Stimulated activated CD8-positive, alpha-beta memory T cell treated with anti-CD3 and anti-CD28 coated beads, Interleukin-12 subunit alpha, Interleukin-12 subunit beta, amount 100 ng/mL, for 24 hours (primary cell): Measurements from ENCODE around the gene MARCHF4.

Experiments used
- DNase-seq: peaks from one replicate; pipeline ENCODE4 v3.0.0-alpha.2; 2020; ENCODE audit errors: extremely low read depth

The MARCHF4 gene, protein sequence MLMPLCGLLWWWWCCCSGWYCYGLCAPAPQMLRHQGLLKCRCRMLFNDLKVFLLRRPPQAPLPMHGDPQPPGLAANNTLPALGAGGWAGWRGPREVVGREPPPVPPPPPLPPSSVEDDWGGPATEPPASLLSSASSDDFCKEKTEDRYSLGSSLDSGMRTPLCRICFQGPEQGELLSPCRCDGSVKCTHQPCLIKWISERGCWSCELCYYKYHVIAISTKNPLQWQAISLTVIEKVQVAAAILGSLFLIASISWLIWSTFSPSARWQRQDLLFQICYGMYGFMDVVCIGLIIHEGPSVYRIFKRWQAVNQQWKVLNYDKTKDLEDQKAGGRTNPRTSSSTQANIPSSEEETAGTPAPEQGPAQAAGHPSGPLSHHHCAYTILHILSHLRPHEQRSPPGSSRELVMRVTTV

DNA sequence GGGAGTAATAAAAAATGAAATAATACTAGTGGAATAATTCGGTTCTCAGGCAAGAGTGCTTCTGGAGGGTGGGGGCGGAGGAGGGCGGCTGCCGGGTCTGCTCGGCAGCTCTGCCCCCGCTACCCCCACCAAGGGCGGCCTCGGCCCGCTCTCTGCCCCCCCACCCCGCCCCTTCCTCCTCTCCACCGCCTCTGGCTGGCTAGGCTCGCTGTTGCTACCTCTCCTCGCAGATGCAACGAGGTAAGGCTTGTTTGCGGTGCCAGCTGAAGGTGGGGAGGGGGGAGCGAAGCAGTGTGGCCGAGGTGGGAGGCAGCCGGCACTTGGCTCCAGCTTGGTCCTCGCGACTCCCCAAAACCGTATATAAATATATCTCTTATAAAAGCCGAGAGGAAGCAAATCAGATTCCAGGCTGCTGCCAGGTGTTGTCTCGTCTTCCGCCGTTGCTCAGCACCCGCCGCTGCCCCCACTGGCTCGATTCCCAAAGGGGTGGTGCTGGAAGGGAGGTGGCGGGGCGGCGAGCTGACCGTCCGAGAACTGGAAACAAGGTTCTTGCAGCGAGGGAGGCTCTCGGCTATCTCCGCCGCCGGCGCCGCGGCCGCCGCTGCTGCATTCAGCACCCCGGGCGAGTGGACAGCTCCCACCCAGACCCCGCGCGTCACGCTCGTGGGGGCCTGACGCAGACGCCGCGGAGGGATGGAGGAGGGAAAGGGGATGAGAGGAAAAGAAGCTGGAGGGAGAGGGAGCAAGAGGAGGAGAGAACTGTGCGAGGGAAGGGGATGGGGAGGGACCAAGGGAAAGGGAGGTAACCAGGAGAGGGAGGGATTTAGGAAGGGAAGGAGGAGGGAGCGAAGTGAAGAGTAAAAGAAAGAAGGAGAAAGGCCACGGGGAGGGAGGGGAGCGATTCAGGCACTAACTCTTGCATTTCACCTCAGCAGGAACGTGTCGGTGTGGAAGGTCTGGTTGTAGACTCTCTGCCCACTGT is at the start of gene MARCHF4:
MARCHF4 (minus strand) TSS at position 763 of the 982 bp plus-strand sequence. CDS start 2,223 bp downstream, outside the sequence.
- peak; percentile 17 for DNase-seq

DNA sequence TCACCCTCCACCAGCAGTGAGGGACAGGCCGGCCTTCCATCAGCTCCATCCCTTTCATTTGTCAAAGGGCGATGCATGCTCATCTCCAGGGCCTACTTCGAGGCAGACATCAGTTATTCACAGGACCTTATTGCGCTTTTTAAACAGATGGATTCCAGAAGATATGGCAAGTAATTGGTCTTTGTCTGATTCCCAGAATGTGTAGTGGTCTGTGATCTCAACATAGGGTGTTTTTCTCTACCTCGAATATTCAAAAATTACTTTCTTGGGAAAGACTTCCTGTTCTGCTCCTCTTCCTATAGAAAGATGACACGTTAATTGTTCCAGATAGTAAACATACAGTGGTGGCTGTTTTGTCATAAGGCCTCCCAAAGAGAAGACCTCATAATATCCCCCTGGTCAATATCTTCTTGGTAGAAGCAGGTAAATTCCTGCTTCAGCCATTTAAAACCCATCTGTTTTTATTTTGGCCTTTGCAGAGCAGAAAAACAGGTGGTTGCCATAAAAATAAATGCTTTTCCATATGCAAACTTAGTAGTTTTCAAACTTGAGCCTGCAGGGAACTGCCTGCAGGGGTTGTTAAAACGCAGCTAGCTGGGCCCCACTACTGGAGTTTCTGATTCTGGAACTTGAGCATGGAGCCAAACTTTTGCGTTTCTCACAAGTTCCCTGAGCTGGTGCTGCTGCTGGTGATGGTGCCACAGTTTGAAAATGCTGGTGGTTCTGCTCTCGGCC is 48.3 kb upstream of the MARCHF4 start:
- no peak for DNase-seq

DNA sequence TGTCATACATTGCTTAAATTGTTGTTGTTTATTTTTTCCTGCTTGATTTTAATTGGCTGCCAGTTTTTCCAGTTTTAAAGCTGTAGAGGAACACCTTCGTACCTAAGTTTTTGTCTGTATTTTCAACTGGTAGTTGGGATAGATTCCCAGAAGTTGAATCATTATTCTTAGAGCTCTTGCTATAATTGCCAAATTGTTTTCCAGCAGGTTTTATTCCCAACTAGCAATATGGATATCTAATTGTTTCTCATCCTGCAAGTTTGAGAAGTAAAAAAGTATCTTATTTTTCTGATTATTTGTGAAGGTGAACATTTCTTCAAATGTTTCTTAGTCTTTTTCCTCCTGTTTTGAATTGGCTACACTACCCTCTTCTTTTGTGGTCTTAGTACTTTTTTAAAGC is 46.7 kb upstream of the MARCHF4 start:
- no peak for DNase-seq

DNA sequence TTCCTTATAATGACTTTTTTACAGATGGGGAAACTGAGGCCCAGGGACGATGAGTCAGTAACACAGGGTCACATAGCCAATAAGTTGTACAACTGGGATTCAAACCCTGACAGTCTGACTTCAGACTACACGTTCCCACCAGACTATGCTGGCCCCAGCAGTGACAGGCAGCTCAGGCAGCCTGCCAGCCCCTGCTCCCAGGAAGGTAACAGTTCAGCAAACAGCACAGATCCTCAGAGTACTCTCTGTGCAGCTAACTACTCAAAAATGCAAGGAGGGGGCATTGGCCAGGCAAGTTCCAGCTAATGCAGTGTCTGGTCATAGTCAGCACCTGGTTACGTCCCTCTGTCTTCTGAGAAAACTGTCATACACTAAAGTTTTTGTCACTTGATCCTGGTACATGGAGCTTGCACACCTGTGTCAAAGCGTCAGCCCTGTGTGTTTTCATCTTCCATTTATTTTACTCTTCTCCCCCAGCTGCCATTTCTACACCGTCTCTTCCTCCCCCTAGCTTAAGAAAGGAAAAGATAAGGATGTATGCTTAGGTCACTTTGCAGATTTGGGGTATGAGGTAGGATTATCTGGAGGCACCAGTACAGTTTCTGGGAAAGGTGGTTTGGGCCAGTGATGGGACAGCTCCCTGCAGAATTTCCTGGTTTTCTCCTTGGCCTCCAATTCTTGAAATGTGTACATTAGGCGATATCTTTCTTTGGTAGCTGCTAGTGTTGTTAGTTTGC is 44.5 kb upstream of the MARCHF4 start:
- no peak for DNase-seq

DNA sequence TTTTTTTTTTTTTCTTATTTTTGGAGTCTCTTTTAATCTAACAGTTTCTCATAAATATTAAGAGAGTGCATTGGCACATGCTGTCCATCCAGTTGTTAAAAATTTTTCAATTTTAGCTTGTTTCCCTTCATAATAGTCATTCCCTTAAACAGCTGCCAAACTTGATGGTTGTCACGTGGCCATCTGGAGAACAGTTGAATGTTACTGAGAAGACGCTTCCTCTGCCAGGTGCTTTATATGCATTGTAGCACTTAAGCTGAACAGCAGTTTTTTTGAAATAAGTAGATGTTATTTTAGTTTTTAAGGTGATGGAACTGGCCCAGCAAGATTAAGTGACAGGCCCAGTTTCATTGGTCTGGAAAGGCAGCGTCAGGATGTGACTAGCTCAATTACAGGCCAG is 43.3 kb upstream of the MARCHF4 start:
- DNase-seq = no peak

DNA sequence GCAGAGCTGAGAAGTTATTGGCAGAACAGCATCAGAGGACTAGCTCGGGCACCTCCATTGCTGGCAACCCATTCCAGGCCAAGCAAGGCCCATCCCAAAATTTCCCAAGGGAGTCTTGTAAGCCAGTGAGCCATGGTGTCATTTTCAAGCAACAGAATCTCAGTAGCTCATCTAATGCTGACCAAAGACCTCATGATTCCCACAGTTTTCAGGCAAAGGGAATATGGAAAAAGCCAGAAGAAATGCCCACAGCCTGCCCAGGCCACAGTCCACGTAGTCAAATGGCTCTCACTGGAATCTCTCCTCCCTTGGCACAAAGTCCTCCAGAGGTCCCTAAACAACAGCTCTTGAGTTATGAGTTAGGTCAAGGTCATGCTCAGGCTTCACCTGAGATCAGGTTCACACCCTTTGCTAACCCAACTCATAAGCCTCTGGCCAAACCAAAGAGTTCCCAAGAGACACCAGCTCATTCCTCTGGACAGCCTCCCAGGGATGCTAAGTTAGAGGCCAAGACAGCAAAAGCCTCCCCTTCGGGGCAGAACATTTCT is 42.6 kb upstream of the MARCHF4 start:
- DNase-seq = no peak

DNA sequence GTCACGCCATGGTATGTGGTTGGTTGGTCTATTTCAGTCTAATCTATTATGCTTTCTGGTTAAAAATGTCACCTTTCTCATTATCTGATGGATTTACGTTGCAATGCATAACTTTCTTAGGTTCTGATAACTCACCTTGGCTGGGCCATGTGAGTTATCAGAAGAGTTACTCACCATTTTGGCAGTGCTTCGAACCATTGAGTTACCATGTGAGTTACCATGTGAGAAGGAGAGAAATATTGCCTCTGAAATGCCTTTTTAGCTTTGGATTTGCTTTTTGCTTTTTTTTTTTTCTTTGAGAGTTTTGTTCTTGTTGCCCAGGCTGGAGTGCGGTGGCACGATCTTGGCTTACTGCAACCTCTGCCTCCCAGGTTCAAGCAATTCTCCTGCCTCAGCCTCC is 41.6 kb upstream of the MARCHF4 start:
- no peak for DNase-seq

DNA sequence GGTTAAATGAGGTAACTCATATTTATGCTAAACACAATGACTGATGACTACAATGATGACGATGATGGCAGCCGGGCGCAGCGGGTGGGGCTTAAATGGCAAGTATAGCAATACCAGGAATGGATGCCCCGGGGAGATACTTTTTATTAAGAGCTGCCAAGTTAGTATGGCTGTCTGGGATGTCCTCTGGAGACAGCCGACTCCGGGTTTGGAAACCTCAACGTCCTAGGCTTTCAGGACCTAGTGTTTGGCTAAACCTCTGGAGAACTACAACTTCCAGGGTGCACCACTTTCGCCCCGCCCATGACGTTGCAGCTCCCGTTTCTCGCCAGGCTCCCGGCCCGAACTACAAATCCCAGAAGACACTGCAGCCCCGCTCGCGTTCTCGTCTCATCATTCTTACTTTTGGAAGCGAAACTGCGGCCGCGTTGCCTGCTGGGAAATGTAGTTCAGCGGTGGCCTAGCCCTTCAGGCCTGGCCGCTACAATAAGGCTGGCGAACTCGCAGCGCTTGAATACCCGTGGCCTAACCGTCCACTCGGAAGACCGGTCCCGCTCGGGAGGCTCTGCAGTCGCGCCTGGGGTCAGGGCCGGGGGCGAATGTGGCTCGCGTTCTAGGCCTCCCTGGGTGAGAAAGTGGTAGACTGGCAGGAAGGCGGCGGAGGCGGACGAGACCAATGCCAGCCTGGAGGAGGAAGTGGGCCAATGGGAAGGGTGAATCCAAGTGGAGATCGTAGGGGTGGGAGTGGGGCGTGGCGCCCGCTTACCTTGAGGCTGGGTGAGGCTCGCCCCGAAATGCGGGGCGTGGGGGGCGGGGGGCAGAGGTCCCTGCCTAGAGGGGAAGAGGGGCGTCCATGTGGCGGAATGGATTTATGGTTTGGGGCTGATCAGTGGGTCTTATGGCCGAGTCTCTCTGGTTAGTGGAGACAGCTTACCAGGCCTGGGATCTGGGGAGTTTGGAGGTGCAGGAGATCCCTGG is 40.0 kb upstream of the MARCHF4 start, which contains the start of gene SMARCAL1:
SMARCAL1 (plus strand) TSS at position 463 of the 978 bp plus-strand sequence. CDS start 2,221 bp downstream, outside the sequence.
- peak; percentile 94 for DNase-seq

DNA sequence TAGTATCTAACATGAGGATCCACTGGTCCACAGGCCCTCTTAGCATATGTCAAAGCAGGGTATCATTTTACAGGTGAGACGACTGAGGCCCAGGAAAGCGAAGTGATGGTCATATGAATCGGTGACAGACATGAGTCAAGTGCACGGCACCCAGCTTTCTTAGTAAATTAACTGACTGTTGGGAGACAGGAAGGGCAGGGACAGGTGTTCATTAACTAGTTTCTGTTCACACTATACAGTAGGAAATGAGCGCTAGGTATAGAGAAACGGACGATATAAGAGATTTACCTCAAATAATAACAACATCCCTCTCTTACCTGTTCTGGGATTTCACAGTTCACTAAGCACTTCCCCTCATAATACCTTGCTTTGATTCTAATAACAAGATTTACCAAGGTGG is 38.3 kb upstream of the MARCHF4 start:
- DNase-seq = no peak

DNA sequence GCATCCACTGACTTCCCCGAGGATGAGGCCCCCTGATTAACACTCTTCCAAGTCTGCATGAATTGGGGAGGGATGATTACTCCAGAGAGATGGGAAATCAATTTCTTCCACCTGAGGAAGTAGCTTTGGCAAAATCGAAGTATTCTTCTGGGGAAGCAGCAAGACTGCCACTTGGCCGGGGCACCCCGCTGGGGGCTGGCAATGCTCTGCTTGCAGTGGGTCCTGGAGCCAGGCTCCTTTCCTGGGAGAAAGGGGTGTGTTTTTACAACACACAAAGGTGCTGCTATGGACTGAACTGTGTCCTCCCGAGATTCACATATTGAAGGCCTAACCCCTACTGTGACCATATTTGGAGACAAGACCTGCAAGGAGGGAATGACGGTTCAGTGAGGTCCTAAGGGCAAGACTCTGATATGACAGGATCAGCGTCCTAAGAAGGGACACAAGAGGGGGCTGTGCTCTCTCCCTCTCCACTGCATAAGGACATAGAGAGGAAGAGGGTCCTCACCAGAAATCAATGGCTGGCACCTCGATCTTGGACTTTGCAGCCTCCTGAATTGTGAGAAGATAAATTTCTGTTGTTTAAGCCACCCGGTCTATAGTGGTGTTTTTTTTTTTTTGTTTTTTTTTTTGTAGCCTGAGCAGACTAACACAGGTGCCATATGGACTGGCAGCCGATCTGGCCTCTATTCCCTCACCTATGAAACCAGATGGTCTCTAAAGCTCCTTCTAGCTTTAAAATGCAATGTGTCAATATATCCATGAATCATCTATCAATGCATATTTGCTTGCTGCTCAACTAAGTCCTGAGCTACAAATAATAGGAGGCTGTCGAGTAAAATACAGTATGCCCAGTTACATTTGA is 36.4 kb upstream of the MARCHF4 start:
- no peak for DNase-seq

DNA sequence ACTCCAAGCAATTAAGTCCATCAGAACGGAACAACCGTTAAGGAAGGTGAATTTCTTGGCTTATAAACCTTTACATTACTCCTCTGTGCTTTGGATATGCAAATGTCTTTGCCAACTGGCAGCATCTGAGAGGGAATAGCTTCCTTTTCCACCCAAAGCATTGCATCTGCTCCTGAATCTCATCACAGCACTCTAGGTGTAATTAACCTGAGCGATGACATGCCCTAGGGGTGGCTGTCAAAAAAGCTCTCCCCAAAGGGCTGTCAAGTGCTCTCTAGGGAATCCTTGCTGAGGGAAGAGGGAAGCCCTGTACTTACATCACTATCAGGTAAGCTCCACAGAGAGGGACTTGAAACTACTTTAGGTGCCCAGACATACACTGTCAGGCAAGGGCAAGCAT is 34.5 kb upstream of the MARCHF4 start:
- no peak for DNase-seq

DNA sequence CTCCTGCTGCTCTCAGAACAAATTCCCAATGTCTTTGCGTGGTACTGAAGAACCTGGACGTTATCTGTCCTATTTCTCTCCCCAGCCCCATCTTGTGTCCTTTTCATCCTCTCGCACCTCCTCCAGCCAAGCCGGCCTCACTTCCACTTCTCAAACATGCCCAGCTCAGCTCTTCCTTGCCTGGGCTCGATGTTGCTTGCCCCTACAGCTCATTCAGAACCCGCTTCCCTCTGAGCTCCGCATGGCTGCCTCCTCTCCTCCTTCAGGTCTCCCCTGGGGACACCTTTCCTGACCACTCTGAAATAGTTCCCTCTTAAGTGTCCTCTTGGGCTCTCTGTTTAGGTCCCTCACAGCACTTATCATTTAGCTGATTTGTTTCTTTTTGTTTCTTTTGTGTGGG is 33.3 kb upstream of the MARCHF4 start:
- DNase-seq = no peak

DNA sequence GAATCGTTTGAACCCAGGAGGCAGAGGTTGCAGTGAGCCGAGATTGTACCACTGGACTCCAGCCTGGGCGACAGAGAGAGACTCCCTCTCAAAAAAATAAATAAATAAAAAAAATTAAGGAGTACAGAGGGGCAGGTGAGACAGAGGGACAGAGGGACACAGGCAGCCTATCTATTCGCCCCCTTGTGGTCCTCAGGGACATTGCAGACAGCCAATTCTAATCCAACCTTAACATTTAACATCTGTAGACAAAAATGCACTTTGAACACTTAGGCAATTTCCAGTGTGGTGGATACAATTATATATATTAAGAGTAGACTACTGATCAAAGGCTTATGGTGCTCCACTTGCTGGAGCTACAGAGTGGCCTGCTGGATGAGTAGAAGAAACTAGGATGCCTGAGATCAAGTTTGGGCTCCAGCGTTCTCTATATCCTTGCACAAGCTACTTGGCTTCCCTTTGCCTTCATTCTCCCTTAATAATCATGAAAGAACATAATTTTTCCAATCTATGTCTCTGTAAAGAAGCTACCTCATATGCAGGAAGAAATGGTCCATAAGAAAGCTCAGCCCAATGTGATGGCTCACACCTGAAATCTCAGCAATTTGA is 31.8 kb upstream of the MARCHF4 start:
- DNase-seq = no peak

DNA sequence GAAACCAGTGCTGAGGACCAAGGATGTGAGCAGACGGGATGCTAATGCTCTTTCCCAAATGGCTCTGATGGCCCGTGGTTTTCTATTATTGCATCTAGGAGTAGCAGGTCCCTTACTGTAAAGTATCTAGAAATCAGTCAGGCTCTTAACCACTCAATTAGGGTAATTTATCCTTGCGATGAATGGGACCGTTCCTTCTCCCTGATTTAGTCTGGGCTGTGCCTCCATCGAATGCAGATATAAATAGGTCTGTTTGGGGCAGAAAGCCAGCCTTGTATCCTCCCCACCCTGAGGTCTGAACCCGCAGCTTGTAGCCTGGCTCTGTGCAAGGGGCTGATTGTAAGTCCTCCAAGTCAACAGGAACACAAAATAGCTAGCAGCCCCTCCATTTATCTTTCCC is 30.5 kb upstream of the MARCHF4 start:
- no peak for DNase-seq

DNA sequence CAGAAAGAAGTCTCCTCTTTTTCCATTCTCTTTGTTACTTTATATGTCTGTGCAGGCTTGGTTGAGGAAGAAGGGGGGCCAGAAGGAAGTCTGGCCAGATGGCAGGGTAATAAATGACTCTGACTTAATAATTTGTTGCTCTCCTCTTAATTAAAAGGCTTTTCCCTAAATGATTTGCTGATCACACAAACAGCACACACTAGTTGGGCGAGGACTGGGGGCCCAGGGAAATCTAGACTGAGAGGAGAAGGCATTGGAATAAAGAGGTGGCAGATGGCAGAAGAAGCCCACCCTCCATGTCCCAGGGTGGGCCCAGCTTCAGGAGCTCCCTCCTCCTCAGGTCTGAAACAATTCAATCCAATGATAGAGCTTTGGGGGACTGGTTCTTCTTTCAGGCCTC is 27.3 kb upstream of the MARCHF4 start:
- no peak for DNase-seq

DNA sequence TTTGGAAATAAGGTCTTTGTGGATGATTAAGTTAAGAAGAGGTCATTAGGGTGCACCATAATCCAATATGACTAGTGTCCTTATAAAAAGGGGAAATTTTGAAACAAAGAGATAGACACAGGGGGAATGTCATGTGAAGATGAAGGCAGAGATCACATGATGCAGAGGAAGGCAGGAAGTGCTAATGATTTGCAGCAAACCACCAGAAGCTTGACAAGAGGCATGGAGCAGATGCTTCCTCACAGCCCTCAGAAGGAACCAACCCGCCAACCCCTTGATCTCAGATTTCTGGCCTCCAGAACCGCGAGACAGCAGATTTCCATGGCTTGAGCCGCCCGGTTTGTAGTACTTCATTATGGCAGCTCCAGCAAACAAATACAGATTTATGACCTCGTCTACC is 22.6 kb upstream of the MARCHF4 start:
- no peak for DNase-seq

DNA sequence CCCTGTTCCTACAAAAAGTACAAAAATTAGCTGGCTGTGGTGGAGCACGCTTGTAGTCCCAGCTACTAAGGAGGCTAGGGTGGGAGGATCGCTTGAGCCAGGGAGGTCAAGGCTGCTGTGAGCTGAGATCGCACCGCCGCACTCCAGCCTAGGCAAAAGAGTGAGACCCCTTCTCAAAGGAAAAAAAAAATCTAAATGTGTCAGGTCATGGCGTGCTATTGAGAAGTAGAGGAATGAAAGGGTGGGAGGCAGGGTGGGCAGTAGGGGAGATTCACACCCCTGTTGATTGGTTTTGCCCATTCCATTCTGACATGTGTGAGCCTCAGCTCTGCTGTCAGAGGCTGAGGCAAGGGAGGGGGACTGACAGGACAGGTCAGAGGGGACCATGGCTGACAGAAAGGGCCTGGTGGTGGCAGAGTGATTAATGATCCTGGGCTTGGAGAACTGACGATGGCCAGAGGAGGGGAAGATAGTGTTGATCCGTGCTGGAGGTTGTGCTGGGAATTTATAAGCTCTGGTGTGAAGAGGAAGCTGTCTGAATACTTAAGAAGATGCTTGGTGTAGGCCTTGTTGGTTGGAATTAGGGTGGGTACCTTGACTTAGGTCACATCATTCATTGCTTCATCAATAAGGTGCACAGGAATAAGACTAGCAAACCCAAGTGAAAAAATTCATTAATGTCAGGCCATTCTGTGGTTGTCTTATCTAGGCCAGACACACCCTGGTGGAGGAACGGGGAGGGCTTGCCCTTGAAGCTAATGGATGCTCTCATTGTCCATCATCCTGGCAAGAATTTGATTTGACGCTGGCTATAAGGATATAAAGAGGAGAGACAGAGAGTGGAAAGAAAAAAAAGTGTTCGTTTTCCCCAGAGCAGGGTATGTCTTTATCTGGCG is 20.9 kb upstream of the MARCHF4 start:
- no peak for DNase-seq
